HL-60/S4 (cell line): ENCODE results near the gene RBMY1D.
"Not testable (repeated sequence)": the region's sequence is repeated elsewhere in the genome, so short reads cannot be mapped to it uniquely, and the experiment has no call there.

ENCODE experiments used
- in situ Hi-C: fragments of 300-500 bp; cut with MboI; formaldehyde crosslinking; loops from 2 replicates; pipeline ENCODE4 v1.14.3; 2022; ENCODE audit warnings: low sequenced_read_pairs

Gene RBMY1D

GRCh38 chrY:21894426-21894825 is at the start of gene RBMY1D:
TSS of gene RBMY1D (minus strand) at chrY:21894526. CDS start at chrY:21892513, 2,013 bp downstream.
- in situ Hi-C loops: not testable (repeated sequence)

- in situ Hi-C loops: not testable (repeated sequence)
These were observed 23.6 kb upstream of the RBMY1D start, which contains the start of gene RBMY1E for GRCh38 chrY:21917932-21918331. TSS of gene RBMY1E (minus strand) at chrY:21918032. CDS start at chrY:21916054, 1,978 bp downstream.

- in situ Hi-C loops: not testable (repeated sequence)
These were observed 24.8 kb downstream of the RBMY1D start for GRCh38 chrY:21869407-21870076.

- in situ Hi-C loops: no loop called here
These were observed 48.8 kb downstream of the RBMY1D start for GRCh38 chrY:21845481-21845880.

- in situ Hi-C loops: no loop called here
These were observed 52.2 kb downstream of the RBMY1D start for GRCh38 chrY:21842090-21842489.

- in situ Hi-C loops: no loop called here
These were observed 54.8 kb downstream of the RBMY1D start for GRCh38 chrY:21839489-21839888.

- in situ Hi-C loops: no loop called here
These were observed 58.0 kb downstream of the RBMY1D start for GRCh38 chrY:21836343-21836742.

GRCh38 chrY:21835052-21835451 is 59.3 kb downstream of the RBMY1D start:
- in situ Hi-C loops: no loop called here
